Esophagus squamous epithelium (tissue), 4 donors: Measurements from ENCODE around the gene DERA.

Experiments used
- POLR2A ChIP-seq, 4 donors: fragments of 450-650 bp; IDR thresholded peaks; one replicate each; pipeline ENCODE4 v1.6.1; 2017; ENCODE audit warnings: antibody characterized with exemption in 4 of 4, mild to moderate bottlenecking in 4 of 4, moderate library complexity in 3 of 4
- TF ChIP-seq, protein P1 (sequence below), 6 experiments: fragments of 450-650 bp in 4 of 6; fragments of 200-600 bp in 2 of 6; sonication (generic) in 2 of 6; IDR thresholded peaks; one replicate each; pipeline ENCODE4 v1.5.1; 2016 to 2019; ENCODE audit warnings: antibody characterized with exemption in 6 of 6, mild to moderate bottlenecking in 4 of 6, moderate library complexity in 4 of 6

DNA sequence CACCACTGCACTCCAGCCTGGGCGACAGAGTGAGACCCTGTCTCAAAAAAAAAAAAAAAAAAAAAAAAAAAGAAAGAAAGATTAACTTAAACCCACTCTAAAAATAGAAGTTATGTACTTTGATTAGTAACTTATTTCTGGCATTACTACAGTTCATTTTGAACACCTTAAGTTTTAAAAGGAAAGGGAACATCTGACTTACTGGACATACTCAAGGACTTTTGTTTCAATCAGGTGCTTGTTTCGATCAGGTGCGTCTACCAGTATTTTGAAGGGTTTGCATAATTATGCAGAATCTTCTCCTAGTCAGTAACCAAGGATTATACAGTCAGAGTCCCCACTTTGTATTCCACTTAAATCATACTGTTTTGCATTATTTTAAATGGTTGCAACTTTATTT lies 105.6 kb downstream of the DERA start:
- TF ChIP-seq, protein P1, sequence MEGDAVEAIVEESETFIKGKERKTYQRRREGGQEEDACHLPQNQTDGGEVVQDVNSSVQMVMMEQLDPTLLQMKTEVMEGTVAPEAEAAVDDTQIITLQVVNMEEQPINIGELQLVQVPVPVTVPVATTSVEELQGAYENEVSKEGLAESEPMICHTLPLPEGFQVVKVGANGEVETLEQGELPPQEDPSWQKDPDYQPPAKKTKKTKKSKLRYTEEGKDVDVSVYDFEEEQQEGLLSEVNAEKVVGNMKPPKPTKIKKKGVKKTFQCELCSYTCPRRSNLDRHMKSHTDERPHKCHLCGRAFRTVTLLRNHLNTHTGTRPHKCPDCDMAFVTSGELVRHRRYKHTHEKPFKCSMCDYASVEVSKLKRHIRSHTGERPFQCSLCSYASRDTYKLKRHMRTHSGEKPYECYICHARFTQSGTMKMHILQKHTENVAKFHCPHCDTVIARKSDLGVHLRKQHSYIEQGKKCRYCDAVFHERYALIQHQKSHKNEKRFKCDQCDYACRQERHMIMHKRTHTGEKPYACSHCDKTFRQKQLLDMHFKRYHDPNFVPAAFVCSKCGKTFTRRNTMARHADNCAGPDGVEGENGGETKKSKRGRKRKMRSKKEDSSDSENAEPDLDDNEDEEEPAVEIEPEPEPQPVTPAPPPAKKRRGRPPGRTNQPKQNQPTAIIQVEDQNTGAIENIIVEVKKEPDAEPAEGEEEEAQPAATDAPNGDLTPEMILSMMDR (IDR thresholded peaks at IDR 0.05): no peak
- no peak for TF ChIP-seq POLR2A (IDR thresholded peaks at IDR 0.05)
